BLaER1 treated with 17β-estradiol and CSF1 and Interleukin-3, amounts not matched to agents 10 nM and 100 nM (cell line): ENCODE results near the gene BPIFB2.

ENCODE experiments used
- H3K27ac ChIP-seq, 11 experiments: shearing (Covaris generic); formaldehyde crosslinking; 2 replicates each; pipeline ENCODE4 v1.8.1; 2022
- H3K27me3 ChIP-seq, 11 experiments: shearing (Covaris generic); formaldehyde crosslinking; 2 replicates each; pipeline ENCODE4 v1.8.1; 2022
- H3K36me3 ChIP-seq, 11 experiments: shearing (Covaris generic); formaldehyde crosslinking; 2 replicates each; pipeline ENCODE4 v1.8.1; 2022
- H3K4me1 ChIP-seq, 10 experiments: shearing (Covaris generic); formaldehyde crosslinking; 2 replicates each; pipeline ENCODE4 v1.8.1; 2022
- H3K4me2 ChIP-seq, 11 experiments: shearing (Covaris generic); formaldehyde crosslinking; 2 replicates each; pipeline ENCODE4 v1.8.1; 2022
- H3K4me3 ChIP-seq, 10 experiments: shearing (Covaris generic); formaldehyde crosslinking; 2 replicates each; pipeline ENCODE4 v1.8.1; 2022
- H3K9ac ChIP-seq, 11 experiments: shearing (Covaris generic); formaldehyde crosslinking; 2 replicates each; pipeline ENCODE4 v1.8.1; 2022
- H3K9me3 ChIP-seq, 11 experiments: shearing (Covaris generic); formaldehyde crosslinking; replicated peaks in 1 of 11; 2 replicates each; pipeline ENCODE4 v1.8.1; 2022
- H4K20me1 ChIP-seq, 11 experiments: shearing (Covaris generic); formaldehyde crosslinking; 2 replicates each; pipeline ENCODE4 v1.8.1; 2022
- Cebpa-rat ChIP-seq, 11 experiments: shearing (Covaris generic); IDR thresholded peaks; 2 replicates each; pipeline ENCODE4 v1.8.1; 2022

BPIFB2 gene

DNA sequence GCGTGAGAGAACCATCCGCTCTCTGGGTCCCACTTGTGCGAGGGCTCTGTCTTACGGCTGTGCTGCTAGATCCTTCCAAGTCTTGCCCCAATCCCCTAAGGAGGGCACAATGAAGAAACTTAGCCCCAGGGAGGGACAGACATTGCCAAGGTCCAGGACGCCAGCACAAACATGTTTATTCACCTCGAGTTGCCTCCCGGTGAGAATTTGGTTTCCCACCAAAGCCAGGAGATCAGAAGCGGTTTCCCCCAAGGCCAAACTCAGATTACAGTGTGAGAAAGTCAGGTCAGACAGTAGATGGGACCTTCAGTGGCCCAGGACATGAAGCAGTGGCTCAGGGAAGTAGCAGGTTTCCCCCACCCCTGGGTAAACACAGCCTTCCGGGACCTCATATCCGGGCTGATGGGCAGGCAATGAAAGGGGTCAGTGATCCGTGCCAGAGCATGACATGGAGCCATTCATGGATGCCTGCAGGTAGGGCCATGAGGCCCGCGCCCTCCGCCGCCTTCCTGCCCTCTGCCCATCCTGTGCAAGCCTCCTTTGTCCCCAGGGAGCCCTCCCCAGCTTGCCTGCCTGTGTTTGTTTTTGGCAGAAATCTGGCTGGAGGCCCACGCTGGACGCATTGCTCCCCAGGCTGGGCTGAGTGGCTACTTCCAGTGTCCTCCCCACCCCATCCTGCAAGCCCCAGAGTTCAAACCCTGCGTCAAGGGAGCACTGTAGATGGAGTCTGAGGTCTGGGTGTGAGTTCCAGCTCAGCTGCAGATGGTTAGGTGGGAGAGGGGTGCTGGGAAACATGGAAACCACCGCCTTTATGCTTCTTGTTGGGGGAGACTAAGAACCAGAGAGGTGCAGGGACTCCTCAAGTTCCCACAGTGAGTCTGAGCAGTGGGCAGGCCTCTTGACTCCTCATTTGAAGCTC, 2.0 kb downstream of the BPIFB2 start:
- H3K4me1 ChIP-seq: peaks cover 10 to 35% (median 25%) of the 10 kb centered on the region in 10 experiments
- TF ChIP-seq Cebpa-rat (IDR thresholded peaks at IDR 0.05): no peak
- no peak overlapping the region for H3K4me3 ChIP-seq
- H3K36me3 ChIP-seq: no peaks in the 10 kb centered on the region
- peaks cover 0 to 9% (median 5%) of the 10 kb centered on the region in 11 experiments; a peak in 5 of 22 replicates for H3K9me3 ChIP-seq
- H4K20me1 ChIP-seq: no peaks in the 10 kb centered on the region
- peak overlapping the region in 6 of 11 experiments; percentile 7 to 49 (median 30); a peak in 10 of 22 replicates for H3K9ac ChIP-seq
- H3K4me2 ChIP-seq: peak overlapping the region; percentile 48 to 86 (median 76)
- H3K27me3 ChIP-seq: no peaks in the 10 kb centered on the region
- H3K27ac ChIP-seq: peak overlapping the region in 9 of 11 experiments; percentile 0 to 64 (median 37); a peak in 12 of 22 replicates

- Histone ChIP-seq H3K27ac (peak overlapping the region in 1 of 11 experiments; percentile 21; a peak in 1 of 22 replicates), H3K4me1 (peaks cover 10 to 41% (median 30%) of the 10 kb centered on the region in 10 experiments), H3K4me3 (no peak overlapping the region), H3K36me3 (no peaks in the 10 kb centered on the region), H3K27me3 (no peaks in the 10 kb centered on the region), H3K4me2 (peak overlapping the region in 9 of 11 experiments; percentile 48 to 86 (median 77); a peak in 17 of 22 replicates), H3K9me3 (peaks cover 0 to 5% (median 4%) of the 10 kb centered on the region in 11 experiments; a peak in 5 of 22 replicates), H3K9ac (0 out of 22 replicates have a peak overlapping the region, but pooled peaks of 1 of the 11 experiments have one; percentile 7), H4K20me1 (no peaks in the 10 kb centered on the region)
- no peak for TF ChIP-seq Cebpa-rat (IDR thresholded peaks at IDR 0.05)
Measured at GRCh38 chr20:33010133-33010504, 2.6 kb downstream of the BPIFB2 start.

- Histone ChIP-seq H3K27ac (no peak overlapping the region), H3K4me1 (peaks cover 10 to 41% (median 30%) of the 10 kb centered on the region in 10 experiments), H3K36me3 (no peaks in the 10 kb centered on the region), H3K4me3 (no peak overlapping the region), H3K9me3 (no peaks in the 10 kb centered on the region), H3K27me3 (no peaks in the 10 kb centered on the region), H3K9ac (no peak overlapping the region), H4K20me1 (no peaks in the 10 kb centered on the region), H3K4me2 (no peak overlapping the region; a peak in 1 of 22 replicates)
- TF ChIP-seq Cebpa-rat (IDR thresholded peaks at IDR 0.05): no peak
Measured at GRCh38 chr20:33010674-33011449, 3.4 kb downstream of the BPIFB2 start.

GRCh38 chr20:33012327-33013189, 5.1 kb downstream of the BPIFB2 start:
- no peak overlapping the region for H3K4me3 ChIP-seq
- H3K27me3 ChIP-seq: no peaks in the 10 kb centered on the region
- H3K9me3 ChIP-seq: no peaks in the 10 kb centered on the region
- no peak overlapping the region for H3K9ac ChIP-seq
- no peak overlapping the region for H3K27ac ChIP-seq
- no peaks in the 10 kb centered on the region for H3K36me3 ChIP-seq
- H3K4me2 ChIP-seq: no peak overlapping the region
- H3K4me1 ChIP-seq: peaks cover 10 to 41% (median 30%) of the 10 kb centered on the region in 10 experiments
- no peaks in the 10 kb centered on the region for H4K20me1 ChIP-seq
- TF ChIP-seq Cebpa-rat (IDR thresholded peaks at IDR 0.05): no peak

DNA sequence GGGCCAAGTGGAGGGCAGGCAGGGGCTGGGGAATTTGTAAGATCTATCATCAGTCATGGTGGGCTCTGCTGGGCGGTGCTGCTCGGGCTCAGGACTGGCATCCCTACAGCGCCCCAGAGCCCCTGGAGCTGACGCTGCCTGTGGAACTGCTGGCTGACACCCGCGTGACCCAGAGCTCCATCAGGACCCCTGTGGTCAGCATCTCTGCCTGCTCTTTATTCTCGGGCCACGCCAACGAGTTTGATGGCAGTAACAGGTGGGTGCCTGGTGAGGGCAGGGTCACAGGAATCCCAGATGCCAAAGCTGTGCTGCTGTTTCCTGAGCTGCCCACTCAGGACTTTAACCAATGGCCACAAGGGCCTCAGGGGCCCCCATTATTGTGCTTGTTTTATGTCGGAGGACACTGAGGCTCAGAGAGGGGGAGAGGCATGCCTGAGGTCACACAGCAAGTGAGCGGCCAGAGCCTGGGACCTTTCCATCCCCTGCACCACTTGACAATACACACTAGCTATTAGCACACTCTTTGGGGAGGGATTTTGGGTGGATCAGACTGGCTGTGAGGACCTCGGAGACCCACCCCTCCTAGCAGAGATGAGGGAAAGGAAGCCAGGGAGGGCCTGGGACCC, 6.3 kb downstream of the BPIFB2 start:
- no peaks in the 10 kb centered on the region for H3K36me3 ChIP-seq
- H3K4me2 ChIP-seq: peak overlapping the region in 7 of 11 experiments; percentile 4 to 51 (median 40); a peak in 11 of 22 replicates
- H3K27ac ChIP-seq: no peak overlapping the region
- no peaks in the 10 kb centered on the region for H3K9me3 ChIP-seq
- no peak overlapping the region for H3K9ac ChIP-seq
- no peak overlapping the region for H3K4me3 ChIP-seq
- TF ChIP-seq Cebpa-rat (IDR thresholded peaks at IDR 0.05): no peak
- peaks cover 10 to 33% (median 24%) of the 10 kb centered on the region in 10 experiments for H3K4me1 ChIP-seq
- no peaks in the 10 kb centered on the region for H4K20me1 ChIP-seq
- H3K27me3 ChIP-seq: no peaks in the 10 kb centered on the region

DNA sequence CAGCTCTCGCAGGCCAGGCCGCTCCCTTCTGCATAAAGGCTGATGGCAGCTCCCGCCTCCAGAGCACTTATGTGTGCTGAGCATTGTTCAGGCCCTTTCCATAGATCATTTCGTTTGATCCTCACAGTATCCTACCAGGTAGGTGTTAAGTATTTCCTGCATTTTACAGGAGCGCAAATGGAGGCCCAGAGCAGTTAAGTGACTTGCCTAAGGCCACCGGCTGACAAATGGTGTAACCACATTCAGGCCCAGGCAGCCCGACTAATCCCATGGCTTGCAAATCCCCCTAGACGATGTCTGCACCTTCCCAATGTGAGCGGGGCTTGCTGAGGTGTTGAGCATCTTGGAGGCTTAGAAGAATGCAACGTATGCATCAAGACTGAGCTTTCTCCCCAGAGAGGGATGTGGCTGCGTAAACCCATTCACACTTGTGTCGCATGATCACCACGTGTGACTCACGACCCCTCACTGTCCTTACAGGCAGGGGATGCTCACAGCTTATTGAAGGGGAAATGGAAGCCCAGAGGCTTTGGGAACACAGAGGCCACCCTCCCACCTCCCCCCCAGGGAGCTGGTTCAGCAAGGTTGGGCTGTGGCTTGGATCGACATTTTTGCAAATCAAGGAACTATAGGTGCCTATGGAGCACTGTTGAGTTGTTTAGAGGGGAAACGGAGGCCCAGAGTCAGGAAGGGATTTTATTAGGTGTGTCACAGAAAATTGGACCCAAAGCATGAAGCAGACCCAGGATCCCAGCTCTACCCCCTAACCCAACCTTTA, 7.0 kb downstream of the BPIFB2 start:
- Histone ChIP-seq H3K4me1 (peaks cover 3 to 25% (median 17%) of the 10 kb centered on the region in 10 experiments), H3K36me3 (no peaks in the 10 kb centered on the region), H3K9ac (no peak overlapping the region), H3K4me3 (no peak overlapping the region), H3K4me2 (peak overlapping the region in 8 of 11 experiments; percentile 4 to 51 (median 38); a peak in 13 of 22 replicates), H4K20me1 (no peaks in the 10 kb centered on the region), H3K27me3 (no peaks in the 10 kb centered on the region), H3K27ac (no peak overlapping the region), H3K9me3 (no peaks in the 10 kb centered on the region)
- TF ChIP-seq Cebpa-rat (IDR thresholded peaks at IDR 0.05): no peak

- Histone ChIP-seq H3K9me3 (no peaks in the 10 kb centered on the region), H3K27me3 (no peaks in the 10 kb centered on the region), H3K27ac (no peak overlapping the region), H3K4me3 (no peak overlapping the region), H4K20me1 (no peaks in the 10 kb centered on the region), H3K9ac (no peak overlapping the region), H3K36me3 (no peaks in the 10 kb centered on the region), H3K4me2 (peak overlapping the region in 4 of 11 experiments; percentile 40 to 51 (median 46); a peak in 5 of 22 replicates), H3K4me1 (peaks cover 0 to 20% (median 11%) of the 10 kb centered on the region in 10 experiments; a peak in 14 of 20 replicates)
- TF ChIP-seq Cebpa-rat (IDR thresholded peaks at IDR 0.05): no peak
Measured at GRCh38 chr20:33015114-33015484, 7.6 kb downstream of the BPIFB2 start.
